Measurements from ENCODE around the gene TMEM121.
"Not testable (repeated sequence)": the region's sequence is repeated elsewhere in the genome, so short reads cannot be mapped to it uniquely, and the experiment has no call there.

DNA sequence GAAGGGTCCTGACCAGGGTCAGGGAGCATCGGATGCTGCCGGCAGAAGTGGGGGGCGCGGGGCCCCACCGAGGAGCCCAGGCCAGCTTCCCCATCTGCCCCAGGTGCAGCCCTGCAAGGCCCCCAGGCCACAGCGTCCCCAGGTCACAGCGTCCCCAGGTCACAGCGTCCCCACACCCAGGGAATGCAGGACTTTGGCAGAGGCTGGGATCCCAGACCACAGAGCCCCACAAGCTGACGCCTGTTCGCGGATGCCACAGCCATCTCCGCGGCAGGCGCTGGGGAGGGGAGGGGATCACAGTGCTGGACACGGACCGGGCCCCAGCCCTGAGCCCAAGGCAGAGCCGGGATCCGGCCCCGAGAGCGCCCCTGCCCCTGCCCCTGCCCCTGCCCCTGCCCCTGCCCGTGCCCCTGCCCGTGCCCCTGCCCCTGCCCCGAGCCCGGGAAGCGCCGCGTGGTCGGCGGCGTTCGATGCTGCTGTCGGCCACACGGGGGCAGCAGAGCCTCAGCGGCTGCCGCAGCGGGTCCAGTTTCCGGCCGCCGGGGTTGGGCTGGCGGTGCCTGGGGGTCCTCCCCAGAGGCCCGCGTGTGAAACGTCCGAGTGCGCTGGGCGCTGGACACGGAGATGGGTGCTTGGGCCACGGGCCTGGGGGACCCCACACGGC lies 33.1 kb downstream of the TMEM121 start:
- not testable (repeated sequence) for TF ChIP-seq POLR2AphosphoS5 (IDR thresholded peaks at IDR 0.05)
- TF ChIP-seq, protein P1, sequence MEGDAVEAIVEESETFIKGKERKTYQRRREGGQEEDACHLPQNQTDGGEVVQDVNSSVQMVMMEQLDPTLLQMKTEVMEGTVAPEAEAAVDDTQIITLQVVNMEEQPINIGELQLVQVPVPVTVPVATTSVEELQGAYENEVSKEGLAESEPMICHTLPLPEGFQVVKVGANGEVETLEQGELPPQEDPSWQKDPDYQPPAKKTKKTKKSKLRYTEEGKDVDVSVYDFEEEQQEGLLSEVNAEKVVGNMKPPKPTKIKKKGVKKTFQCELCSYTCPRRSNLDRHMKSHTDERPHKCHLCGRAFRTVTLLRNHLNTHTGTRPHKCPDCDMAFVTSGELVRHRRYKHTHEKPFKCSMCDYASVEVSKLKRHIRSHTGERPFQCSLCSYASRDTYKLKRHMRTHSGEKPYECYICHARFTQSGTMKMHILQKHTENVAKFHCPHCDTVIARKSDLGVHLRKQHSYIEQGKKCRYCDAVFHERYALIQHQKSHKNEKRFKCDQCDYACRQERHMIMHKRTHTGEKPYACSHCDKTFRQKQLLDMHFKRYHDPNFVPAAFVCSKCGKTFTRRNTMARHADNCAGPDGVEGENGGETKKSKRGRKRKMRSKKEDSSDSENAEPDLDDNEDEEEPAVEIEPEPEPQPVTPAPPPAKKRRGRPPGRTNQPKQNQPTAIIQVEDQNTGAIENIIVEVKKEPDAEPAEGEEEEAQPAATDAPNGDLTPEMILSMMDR (IDR thresholded peaks at IDR 0.05) = not testable (repeated sequence)
